ENCODE results near the gene DAPK2.
A peak's percentile ranks its signal among the peaks of the same experiment; 100 is the strongest.

Gene DAPK2

DNA sequence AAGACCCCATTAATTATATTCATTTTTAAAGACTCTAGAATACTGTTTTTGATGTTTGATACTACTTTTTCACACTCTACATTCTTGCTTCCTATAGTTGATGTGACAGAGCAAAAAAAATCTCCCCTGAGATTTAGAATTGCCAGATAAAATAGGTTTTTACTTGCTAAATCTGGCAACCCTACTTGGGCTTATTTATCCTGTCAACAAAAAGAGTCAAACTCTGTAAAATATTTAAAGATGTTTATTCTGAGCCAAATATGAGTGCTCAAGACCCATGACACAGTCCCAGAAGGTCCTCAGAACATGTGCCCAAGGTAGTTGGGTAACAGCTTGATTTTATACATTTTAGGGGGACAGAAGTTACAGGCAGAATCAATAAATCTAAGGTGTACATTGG is 72.3 kb downstream of the DAPK2 start:
- TF ChIP-seq, protein P1, sequence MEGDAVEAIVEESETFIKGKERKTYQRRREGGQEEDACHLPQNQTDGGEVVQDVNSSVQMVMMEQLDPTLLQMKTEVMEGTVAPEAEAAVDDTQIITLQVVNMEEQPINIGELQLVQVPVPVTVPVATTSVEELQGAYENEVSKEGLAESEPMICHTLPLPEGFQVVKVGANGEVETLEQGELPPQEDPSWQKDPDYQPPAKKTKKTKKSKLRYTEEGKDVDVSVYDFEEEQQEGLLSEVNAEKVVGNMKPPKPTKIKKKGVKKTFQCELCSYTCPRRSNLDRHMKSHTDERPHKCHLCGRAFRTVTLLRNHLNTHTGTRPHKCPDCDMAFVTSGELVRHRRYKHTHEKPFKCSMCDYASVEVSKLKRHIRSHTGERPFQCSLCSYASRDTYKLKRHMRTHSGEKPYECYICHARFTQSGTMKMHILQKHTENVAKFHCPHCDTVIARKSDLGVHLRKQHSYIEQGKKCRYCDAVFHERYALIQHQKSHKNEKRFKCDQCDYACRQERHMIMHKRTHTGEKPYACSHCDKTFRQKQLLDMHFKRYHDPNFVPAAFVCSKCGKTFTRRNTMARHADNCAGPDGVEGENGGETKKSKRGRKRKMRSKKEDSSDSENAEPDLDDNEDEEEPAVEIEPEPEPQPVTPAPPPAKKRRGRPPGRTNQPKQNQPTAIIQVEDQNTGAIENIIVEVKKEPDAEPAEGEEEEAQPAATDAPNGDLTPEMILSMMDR (IDR thresholded peaks at IDR 0.05; ENCODE audit: low read depth, low read length, missing control alignments), result no peak
- H3K36me3 ChIP-seq (replicated peaks), result no peaks in the 10 kb centered on the region
- DNase-seq, result no peak
- H3K27me3 ChIP-seq (replicated peaks), result no peaks in the 10 kb centered on the region
- in situ Hi-C loops (cut with HindIII; ENCODE audit: low pct_ligation_motif_present, low sequenced_read_pairs), result no loop called here
- H3K27ac ChIP-seq, result no peak overlapping the region
- no peak overlapping the region for H3K4me3 ChIP-seq (ENCODE audit: low read depth, low read length)

DNA sequence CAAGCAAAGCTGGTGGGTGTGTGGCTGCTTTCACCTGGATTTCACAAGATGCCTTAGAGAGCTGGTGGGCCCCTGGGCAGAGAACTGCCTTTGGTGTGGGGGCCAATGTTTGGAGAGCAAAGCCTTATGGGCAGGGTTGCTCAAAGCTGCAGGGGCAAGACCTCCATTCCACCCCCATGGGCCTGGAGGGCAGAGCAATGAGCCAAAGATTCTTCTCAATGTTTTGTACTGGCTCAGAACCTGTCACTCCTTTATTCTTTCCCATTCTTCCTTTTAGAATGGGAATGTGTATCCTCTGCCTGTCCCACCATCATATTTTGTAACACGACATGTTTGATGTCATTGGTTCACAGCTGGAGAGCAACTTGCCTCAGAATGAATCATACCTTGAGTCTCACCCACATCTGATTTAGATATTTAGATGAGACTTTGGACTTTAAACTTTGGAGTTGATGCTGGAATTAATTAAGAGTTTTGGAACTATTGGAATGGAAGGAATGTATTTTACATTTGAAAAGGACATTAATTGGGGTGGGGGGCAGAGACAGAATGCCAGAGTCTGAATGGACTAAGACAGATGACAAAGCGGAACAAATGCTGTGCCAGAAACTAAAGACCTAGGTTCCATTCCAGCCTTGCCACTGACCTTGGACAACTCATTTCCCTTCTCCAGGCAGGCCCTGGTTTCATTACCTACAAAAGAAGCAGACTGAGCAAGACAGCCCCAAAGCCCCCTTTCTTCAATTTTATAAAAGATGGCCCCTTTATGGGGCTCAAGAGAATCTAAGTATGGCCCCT is 72.9 kb downstream of the DAPK2 start:
- Histone ChIP-seq H3K27me3 (replicated peaks) (no peaks in the 10 kb centered on the region), H3K4me3 (ENCODE audit: low read depth, low read length) (no peak overlapping the region), H3K36me3 (replicated peaks) (no peaks in the 10 kb centered on the region), H3K27ac (no peak overlapping the region)
- peak; percentile 40 for DNase-seq
- TF ChIP-seq, protein P1 (IDR thresholded peaks at IDR 0.05; ENCODE audit: low read depth, low read length, missing control alignments), result no peak
- in situ Hi-C loops (cut with HindIII; ENCODE audit: low pct_ligation_motif_present, low sequenced_read_pairs), result no loop called here

DNA sequence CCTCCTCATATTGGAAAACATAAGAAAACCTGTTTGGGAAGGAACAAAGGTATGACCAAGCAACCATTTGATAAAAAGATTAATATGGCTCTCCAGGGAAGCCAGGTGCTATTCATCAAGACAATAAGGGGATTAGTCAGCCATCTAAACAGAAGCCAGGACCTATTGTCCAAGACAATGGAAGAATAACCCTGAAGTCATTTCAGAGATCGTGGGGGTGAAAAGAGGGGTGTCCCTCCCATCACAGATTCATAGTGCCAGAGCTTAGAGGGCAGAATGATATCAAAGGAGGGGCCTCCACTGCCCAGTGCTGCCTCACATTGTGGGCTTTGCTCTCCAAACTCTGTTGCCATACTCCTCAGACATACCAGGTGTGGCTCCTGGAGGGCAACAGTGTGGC is 73.5 kb downstream of the DAPK2 start:
- no peak for DNase-seq
- Histone ChIP-seq H3K36me3 (replicated peaks) (no peaks in the 10 kb centered on the region), H3K27ac (no peak overlapping the region), H3K4me3 (ENCODE audit: low read depth, low read length) (no peak overlapping the region), H3K27me3 (replicated peaks) (no peaks in the 10 kb centered on the region)
- TF ChIP-seq, protein P1 (IDR thresholded peaks at IDR 0.05; ENCODE audit: low read depth, low read length, missing control alignments), result no peak
- in situ Hi-C loops (cut with HindIII; ENCODE audit: low pct_ligation_motif_present, low sequenced_read_pairs), result no loop called here

DNA sequence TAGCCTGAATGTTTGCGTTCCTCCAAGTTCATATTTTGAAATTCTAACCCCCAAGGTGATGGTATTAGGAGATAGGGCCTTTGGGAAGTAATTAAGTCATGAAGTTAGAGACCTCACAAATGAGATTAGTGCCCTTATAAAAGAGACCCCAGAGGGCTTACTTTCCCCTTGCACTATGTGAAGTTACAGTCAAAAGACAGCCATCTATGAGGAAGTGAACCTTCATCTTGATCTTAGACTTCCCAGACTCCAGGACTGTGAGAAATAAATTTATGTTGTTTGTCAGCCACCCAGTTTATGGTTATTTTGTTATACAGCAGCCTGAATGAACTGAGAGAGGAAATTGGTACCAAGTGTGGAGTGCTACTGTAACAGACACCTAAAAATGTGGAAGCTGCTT is 74.4 kb downstream of the DAPK2 start:
- no peak overlapping the region for H3K27ac ChIP-seq
- TF ChIP-seq, protein P1 (IDR thresholded peaks at IDR 0.05; ENCODE audit: low read depth, low read length, missing control alignments), result no peak
- H3K27me3 ChIP-seq (replicated peaks), result no peaks in the 10 kb centered on the region
- H3K36me3 ChIP-seq (replicated peaks), result no peaks in the 10 kb centered on the region
- in situ Hi-C loops (cut with HindIII; ENCODE audit: low pct_ligation_motif_present, low sequenced_read_pairs), result no loop called here
- H3K4me3 ChIP-seq (ENCODE audit: low read depth, low read length), result no peak overlapping the region
- no peak for DNase-seq

DNA sequence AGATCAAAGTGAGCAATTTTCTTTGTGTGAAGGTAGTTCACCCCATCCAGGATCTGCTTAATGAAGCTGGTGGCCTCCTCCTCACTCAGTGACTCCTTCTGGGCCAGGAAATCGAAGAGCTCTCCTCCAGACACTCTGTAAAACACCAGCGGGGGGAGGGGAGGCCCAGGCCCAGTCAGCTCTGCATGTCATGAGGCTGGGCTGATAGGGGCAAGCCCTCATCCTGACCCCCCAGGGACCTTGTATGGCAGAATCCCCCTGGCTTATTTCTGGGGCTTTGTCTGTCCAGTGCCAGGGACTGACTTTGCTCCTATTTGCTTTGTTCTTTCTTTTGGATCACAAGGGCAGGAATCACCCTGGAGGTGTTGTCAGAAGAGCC is 74.9 kb downstream of the DAPK2 start:
- TF ChIP-seq, protein P1 (IDR thresholded peaks at IDR 0.05; ENCODE audit: low read depth, low read length, missing control alignments), result no peak

More for the DNA sequence above, 74.9 kb downstream of the DAPK2 start:
- Histone ChIP-seq H3K36me3 (replicated peaks) (no peaks in the 10 kb centered on the region), H3K4me3 (ENCODE audit: low read depth, low read length) (no peak overlapping the region), H3K27ac (no peak overlapping the region), H3K27me3 (replicated peaks) (no peaks in the 10 kb centered on the region)
- in situ Hi-C loops (cut with HindIII; ENCODE audit: low pct_ligation_motif_present, low sequenced_read_pairs), result no loop called here
- no peak for DNase-seq

Measured in brain microvascular endothelial cell (primary cell).